ENCODE data around the gene C10orf62. TPM values are rescaled to one million over a fixed set of nuclear protein-coding genes. Genes with fewer than 3 reads are reported as not detected.

C10orf62 gene, protein sequence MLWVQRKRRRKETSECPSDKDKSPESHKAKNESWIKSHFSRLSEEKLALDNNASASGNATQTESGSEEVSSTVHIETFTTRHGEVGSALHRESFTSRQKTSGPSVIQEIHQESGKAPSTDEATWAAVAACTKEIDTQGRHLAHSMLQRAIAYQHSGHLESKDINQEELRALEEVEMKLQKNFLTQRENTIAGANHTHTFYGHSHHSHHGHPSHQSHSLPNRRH
- total RNA-seq: 1 to 10 TPM in 5 of 6 experiments, not detected in 1; 1.2 to 4.1 (median 2.2) TPM
- long read RNA-seq: 0 reads

GRCh38 chr10:97589479-97589878 is at the start of gene C10orf62:
Gene C10orf62 (plus strand): TSS chr10:97589721. CDS start chr10:97589898, 177 bp downstream.
- no peak for TF ChIP-seq CTCF (IDR thresholded peaks at IDR 0.05)
- TF ChIP-seq POLR2A (IDR thresholded peaks at IDR 0.05): no peak
- intact Hi-C loops (cut with DNase I): no loop called here
- no peaks in the 10 kb centered on the region for H3K9me3 ChIP-seq
- DNase-seq: peak in 1 of 3 donors; percentile 31
- H3K27me3 ChIP-seq: no peaks in the 10 kb centered on the region
- peaks cover 0 to 26% (median 7%) of the 10 kb centered on the region in 4 donors for H3K4me1 ChIP-seq
- no peak for ATAC-seq
- H3K4me3 ChIP-seq: peak within 1 kb of the TSS in 1 of 3 donors; percentile 64
- H3K27ac ChIP-seq: peak within 1 kb of the TSS in 2 of 3 donors; percentile 15 to 51
- peaks cover 0 to 11% (median 0%) of the 10 kb centered on the region in 4 donors for H3K36me3 ChIP-seq
- no CpG with 5 or more reads among the region's 3 CpGs for WGBS (ENCODE audit: insufficient coverage, low coverage, low lambda C conversion rate, missing lambda C conversion rate)

DNA sequence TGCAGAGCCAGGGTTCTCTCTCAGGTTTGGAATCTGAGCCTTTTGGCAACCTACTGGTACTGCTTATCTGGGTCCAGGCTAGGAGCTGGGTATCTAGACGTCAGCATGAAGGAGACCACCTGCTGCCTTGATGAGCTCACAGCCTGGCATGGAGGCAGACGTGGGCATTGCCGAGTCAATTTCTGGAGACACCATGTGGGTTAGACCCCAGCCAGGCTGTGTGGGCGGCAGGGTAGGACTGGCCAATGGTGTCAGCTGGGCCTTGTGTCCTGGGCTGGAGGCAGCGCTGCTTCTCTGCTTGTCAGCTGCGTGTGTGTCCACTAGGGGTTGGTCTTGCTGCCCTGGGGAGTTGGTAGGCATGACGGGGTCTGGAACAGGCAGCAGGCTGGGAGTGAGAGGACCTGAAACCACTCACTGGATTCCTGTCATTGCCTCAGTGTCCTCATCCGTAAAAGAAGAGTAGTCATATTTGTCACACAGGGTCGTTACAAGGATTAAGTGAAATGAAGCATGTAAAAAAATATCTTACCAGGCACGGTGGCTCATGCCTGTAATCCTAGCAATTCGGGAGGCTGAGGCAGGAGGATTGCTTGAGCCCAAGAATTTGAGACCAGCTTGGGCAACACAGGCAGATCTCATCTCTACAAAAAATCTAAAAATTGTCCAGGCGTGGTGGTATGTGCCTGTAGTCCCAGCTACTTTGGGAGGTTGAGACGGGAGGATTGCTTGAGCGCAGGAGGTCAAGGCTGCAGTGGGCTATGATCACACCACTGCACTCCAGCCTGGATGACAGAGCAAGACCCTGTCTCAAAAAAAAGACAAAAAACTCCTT is 48.6 kb upstream of the C10orf62 start:
- TF ChIP-seq POLR2A (IDR thresholded peaks at IDR 0.05): no peak
- TF ChIP-seq CTCF (IDR thresholded peaks at IDR 0.05): no peak
- 85% methylated on average over 6 of the region's 14 CpGs for WGBS (ENCODE audit: insufficient coverage, low coverage, low lambda C conversion rate, missing lambda C conversion rate)

GRCh38 chr10:97542169-97543024 is 47.1 kb upstream of the C10orf62 start:
- no peaks in the 10 kb centered on the region for H3K9me3 ChIP-seq
- H3K36me3 ChIP-seq: no peaks in the 10 kb centered on the region
- intact Hi-C loops (cut with DNase I): loop anchor here in 1 of 2 donors (10.0 kb wide), 1 partner anchor 78 kb away; no protein-coding TSS in a partner anchor
- no peak overlapping the region for H3K4me3 ChIP-seq
- no peaks in the 10 kb centered on the region for H3K4me1 ChIP-seq
- peak in 1 of 3 donors; percentile 42 for DNase-seq
- H3K27me3 ChIP-seq: no peaks in the 10 kb centered on the region
- TF ChIP-seq POLR2A (IDR thresholded peaks at IDR 0.05) (no peak), CTCF (IDR thresholded peaks at IDR 0.05) (no peak)
- 100% methylated on average over 4 of the region's 9 CpGs for WGBS (ENCODE audit: insufficient coverage, low coverage, low lambda C conversion rate, missing lambda C conversion rate)
- peak in 3 of 4 donors; percentile 24 to 76 (median 42) for ATAC-seq
- peak overlapping the region in 2 of 3 donors; percentile 40 to 69 for H3K27ac ChIP-seq

More for the DNA sequence above, 48.6 kb upstream of the C10orf62 start:
- Histone ChIP-seq H3K27ac (no peak overlapping the region), H3K27me3 (no peaks in the 10 kb centered on the region), H3K36me3 (no peaks in the 10 kb centered on the region), H3K9me3 (no peaks in the 10 kb centered on the region), H3K4me3 (no peak overlapping the region), H3K4me1 (no peaks in the 10 kb centered on the region)
- ATAC-seq (no peak), DNase-seq (no peak)
- intact Hi-C loops (cut with DNase I): loop anchor here in 1 of 2 donors (10.0 kb wide), 1 partner anchor 76 kb away; no protein-coding TSS in a partner anchor

- intact Hi-C loops (cut with DNase I): loop anchor here in 1 of 2 donors (10.0 kb wide), 1 partner anchor 78 kb away; no protein-coding TSS in a partner anchor
- WGBS (ENCODE audit: insufficient coverage, low coverage, low lambda C conversion rate, missing lambda C conversion rate): 57% methylated on average over 8 of the region's 10 CpGs
- Histone ChIP-seq H3K27ac (peak overlapping the region; percentile 13 to 69 (median 40)), H3K4me1 (no peaks in the 10 kb centered on the region), H3K36me3 (no peaks in the 10 kb centered on the region), H3K27me3 (no peaks in the 10 kb centered on the region), H3K4me3 (no peak overlapping the region), H3K9me3 (no peaks in the 10 kb centered on the region)
- ATAC-seq (peak; percentile 80 to 93 (median 90)), DNase-seq (peak in 2 of 3 donors; percentile 71 to 78)
- no peak for TF ChIP-seq CTCF (IDR thresholded peaks at IDR 0.05)
- TF ChIP-seq POLR2A (IDR thresholded peaks at IDR 0.05): no peak
These were observed 46.4 kb upstream of the C10orf62 start for GRCh38 chr10:97543025-97543546.

Measured in right lobe of liver (tissue), 6 donors.